MG63 (cell line): Measurements from ENCODE around the gene ALKBH2. TPM values are rescaled to one million over a fixed set of nuclear protein-coding genes. Genes with fewer than 3 reads are reported as not detected.

Source experiments
- DNase-seq: peaks from one replicate; pipeline ENCODE4 v3.0.0-alpha.2; 2020
- H3K27me3 ChIP-seq: fragments of 250-450 bp; sonication (Bioruptor Pico); 2 replicates; pipeline ENCODE4 v1.5.1; 2020; ENCODE audit warnings: mild to moderate bottlenecking, moderate library complexity
- H3K36me3 ChIP-seq: fragments of 250-450 bp; sonication (Bioruptor Pico); 2 replicates; pipeline ENCODE4 v1.5.1; 2020; ENCODE audit warnings: mild to moderate bottlenecking, moderate library complexity
- H3K4me3 ChIP-seq: fragments of 250-450 bp; sonication (Bioruptor Pico); 2 replicates; pipeline ENCODE4 v1.5.1; 2020; ENCODE audit warnings: mild to moderate bottlenecking, moderate library complexity
- H3K9me3 ChIP-seq: fragments of 250-450 bp; sonication (Bioruptor Pico); 2 replicates; pipeline ENCODE4 v1.5.1; 2020; ENCODE audit warnings: mild to moderate bottlenecking, moderate library complexity
- total RNA-seq: library from RNA; depleted of rRNA; stranded (reverse); fragments of >200 nt; shearing (Covaris generic); gene quantifications from 2 replicates; pipeline ENCODE4 v1.2.3, GENCODE V29; 2014; ENCODE audit warnings: low replicate concordance

ALKBH2 gene
- total RNA-seq, 1 experiment from 2014 or later: 54.9 TPM

DNA sequence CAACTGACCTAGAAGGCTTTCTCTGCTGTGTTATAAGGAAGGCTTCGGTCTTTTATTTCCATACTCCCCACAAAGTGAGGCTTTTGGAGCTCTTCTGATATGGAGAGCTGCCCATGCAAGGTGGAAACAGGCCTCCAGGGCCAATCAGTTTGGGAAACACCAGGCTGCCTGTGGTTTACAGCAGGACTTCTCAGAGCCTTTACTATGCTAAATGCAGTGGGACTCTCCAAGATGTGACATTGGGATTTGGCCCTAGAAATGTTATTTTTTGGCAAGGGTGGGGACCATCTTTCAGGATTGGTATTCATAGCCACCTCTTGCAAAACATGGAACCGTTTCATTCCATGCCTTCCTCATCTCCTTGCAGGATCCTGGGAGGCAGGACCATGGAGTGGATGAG lies 26.8 kb upstream of the ALKBH2 start:
- no peaks in the 10 kb centered on the region for H3K36me3 ChIP-seq
- no peak for DNase-seq

DNA sequence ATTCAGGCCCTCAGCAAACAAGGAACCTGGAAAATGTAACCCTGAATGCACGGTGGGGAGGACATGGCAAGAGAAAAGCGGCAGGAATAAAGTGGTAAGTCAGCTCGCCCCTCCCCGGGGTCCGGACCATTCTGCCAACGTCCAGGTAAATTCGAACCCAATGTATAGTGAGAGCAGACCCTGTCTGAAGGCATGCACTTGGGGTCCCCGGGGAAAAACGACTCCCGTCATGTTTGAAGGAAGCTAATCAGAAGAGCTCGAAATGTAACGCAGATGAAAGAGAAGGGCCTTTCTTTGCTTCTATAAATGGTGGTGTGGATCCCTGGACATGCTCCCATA lies 23.3 kb upstream of the ALKBH2 start:
- Histone ChIP-seq H3K9me3 (no peaks in the 10 kb centered on the region), H3K4me3 (no peak overlapping the region), H3K36me3 (no peaks in the 10 kb centered on the region; the same call in 1 of the 2 replicates), H3K27me3 (no peaks in the 10 kb centered on the region)
- no peak for DNase-seq

More for the DNA sequence above, 26.8 kb upstream of the ALKBH2 start:
- H3K9me3 ChIP-seq: no peaks in the 10 kb centered on the region
- no peaks in the 10 kb centered on the region for H3K27me3 ChIP-seq
- no peak overlapping the region for H3K4me3 ChIP-seq

DNA sequence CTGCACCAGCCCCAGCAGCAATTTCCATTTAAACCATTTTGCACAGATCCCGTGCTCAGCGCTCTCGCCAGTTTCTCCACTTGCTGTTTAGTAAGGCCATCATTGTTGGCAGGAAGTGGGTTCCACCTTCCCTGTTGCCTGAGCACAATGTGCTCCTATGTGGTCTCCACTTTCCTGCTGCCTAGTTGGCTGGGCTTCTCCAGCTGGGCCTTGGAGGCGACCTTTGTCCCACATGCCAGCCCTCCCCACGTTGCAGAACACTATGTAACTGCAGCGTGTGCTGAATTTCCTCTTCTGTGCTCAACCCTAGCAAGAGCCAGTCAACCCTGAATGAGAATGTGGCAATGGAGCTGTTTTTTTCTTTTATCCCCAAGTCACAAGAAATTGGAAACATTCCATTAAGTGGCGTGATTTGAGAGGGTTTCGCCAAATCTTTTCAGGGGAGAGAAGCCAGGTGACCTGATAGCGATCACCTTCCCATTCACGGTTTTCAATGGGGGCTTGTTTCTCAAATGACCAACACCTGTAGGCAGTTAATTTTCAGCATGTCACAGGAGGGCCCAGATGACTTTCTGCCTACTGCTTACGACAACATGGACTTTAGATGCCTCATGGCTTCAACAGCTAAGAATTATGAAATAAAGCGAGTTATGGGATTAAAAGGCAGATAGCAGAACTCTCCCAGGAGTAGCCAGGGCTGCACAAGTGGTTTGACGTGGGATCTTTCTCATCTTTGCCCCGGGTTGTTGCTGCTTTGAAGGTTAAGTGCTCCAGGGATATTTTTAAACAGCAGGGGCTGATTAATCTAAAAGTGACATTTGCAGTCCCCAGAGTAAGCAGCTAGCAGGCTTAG lies 22.7 kb upstream of the ALKBH2 start, which contains the start of gene ACACB:
ACACB (plus strand) TSS at position 830 of the 853 bp plus-strand sequence. CDS start 22,819 bp downstream, outside the sequence.
- no peak for DNase-seq
- Histone ChIP-seq H3K9me3 (no peaks in the 10 kb centered on the region), H3K36me3 (no peaks in the 10 kb centered on the region; the same call in 1 of the 2 replicates)

DNA sequence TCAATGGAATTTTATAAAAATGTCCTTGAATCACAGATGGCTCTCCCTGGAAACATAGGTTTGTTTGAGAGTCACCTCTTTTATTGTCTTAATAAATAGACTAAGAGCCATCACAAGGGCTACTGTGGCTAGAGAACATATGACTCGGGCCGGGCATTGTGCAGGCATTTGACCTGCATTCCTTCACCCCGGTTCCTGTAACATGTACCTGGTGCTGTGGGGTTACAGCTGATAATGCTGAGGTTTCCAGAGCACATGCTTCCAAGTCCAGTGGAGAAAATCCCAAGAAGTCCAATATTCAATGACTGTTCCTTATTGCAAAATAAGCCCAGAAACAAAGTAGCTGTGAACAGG lies 22.1 kb upstream of the ALKBH2 start:
- no peak for DNase-seq
- H3K27me3 ChIP-seq: no peaks in the 10 kb centered on the region
- no peaks in the 10 kb centered on the region; the same call in 1 of the 2 replicates for H3K36me3 ChIP-seq

More for the DNA sequence above, 22.7 kb upstream of the ALKBH2 start, which contains the start of gene ACACB:
- Histone ChIP-seq H3K27me3 (no peaks in the 10 kb centered on the region), H3K4me3 (no peak within 1 kb of the TSS)

DNA sequence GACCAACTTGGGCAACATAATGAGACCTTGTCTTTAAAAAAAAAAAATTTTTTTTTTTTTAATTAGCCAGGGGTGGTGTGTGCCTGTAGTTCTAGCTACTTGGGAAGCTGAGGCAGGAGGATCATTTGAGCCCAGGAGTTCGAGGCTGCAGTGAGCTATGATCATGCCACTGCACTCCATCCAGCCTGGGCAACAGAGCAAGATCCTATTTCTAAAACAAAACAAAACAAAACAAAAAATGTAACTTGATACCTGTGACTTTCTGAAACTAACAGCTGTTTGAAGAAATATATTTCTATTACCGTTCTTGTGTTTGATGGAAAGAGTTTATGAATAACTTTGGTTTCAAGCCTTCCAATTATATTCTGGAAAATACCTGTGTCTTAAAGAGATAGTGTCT lies 21.4 kb upstream of the ALKBH2 start:
- Histone ChIP-seq H3K27me3 (no peaks in the 10 kb centered on the region), H3K4me3 (no peak overlapping the region), H3K36me3 (no peaks in the 10 kb centered on the region; the same call in none of the 2 replicates), H3K9me3 (no peaks in the 10 kb centered on the region)
- no peak for DNase-seq

More for the DNA sequence above, 22.1 kb upstream of the ALKBH2 start:
- no peak overlapping the region for H3K4me3 ChIP-seq
- no peaks in the 10 kb centered on the region for H3K9me3 ChIP-seq

DNA sequence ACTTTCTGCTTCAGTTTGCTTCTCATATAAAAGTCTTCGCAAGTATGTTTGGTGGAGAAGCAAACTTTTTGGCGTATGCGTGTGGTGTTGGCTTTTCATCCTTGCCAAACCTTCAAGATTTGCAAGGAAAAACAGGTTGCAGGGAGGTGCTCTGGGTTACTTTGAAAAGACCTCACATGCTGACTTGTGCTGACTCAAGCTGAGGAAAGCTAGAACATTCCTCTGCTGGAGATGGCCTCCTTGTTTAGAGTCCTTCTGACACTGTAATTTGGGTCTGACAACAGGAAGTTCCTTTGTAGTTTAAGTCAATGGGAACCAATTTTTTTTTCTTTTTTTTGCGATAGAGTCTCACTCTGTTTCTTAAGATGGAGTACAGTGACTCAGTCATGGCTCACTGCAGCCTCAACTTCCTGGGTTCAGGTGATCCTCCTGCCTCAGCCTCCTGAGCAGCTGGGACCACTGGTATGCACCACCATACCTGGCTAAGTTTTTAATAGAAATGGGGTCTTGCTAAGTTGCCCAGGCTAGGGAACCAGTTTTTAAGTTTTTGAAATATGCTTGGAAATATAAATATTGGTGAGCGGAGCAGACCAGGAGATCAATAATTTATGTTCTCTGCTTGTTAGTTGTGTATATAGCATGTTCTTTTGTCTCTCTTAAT lies 20.5 kb upstream of the ALKBH2 start:
- no peak for DNase-seq
- Histone ChIP-seq H3K4me3 (no peak overlapping the region), H3K9me3 (no peaks in the 10 kb centered on the region), H3K36me3 (peaks cover 3% of the 10 kb centered on the region), H3K27me3 (no peaks in the 10 kb centered on the region)

DNA sequence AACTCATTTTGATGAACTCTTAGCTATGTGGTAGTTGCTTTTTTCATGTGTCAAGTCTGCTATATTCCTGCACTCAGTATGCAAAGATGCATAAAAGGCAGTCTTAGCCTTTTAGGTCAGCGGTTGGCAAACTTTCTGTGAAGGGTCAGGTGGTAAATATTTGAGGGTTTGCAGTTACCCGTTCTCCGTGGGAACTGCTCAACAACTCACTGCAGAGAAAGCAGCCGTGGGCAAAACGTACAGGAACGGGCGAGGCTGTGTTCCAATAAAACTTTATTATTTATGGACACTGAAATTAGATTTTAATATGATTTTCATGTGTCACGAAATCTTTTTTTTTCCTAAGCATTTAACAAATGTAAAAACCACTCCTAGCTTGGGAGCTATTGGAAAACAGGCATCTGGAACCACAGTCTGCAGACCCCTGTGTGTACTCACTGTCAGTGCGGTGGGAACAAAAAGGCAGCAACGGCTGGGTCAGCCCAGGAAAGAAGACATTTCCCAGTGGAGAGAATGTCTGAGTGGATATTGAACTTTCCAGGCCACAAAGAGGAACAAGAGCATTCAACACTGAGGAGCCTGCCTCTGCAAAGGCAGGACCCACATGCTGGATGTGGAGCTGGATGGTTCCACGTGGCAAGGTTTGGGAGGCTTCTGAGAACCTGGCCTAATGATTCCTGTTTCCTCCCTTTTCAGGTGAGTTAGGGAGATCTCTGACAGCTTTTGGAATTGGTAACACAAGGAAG lies 19.6 kb upstream of the ALKBH2 start:
- H3K9me3 ChIP-seq: no peaks in the 10 kb centered on the region
- H3K36me3 ChIP-seq: peaks cover 10% of the 10 kb centered on the region
- no peaks in the 10 kb centered on the region for H3K27me3 ChIP-seq
- no peak for DNase-seq
- H3K4me3 ChIP-seq: no peak overlapping the region

DNA sequence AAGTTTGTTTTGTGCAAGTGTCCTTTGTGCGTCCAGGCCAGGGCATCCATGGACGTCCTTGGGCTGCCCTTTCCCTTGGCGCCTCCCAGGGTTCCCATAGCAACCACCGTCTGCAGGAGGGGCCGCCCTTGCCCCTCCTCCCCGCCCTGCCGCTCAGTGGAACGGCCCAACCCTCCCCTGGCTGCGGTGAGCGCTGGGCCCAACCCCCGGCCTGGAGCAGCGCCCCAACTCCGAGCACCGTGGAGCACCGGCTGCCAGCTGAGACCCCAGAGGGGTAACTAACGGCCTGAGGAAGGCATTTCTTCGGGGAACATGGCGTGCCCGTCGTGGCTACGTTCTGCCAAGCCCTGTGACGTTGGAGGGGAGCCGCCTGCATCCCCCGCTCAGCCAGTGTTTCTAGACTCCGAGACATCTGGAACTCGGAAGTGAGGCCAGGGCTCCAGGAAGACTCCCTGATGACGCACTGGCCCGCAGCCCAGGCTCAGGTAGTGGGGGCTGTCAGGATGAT lies 17.8 kb upstream of the ALKBH2 start:
- DNase-seq: no peak
- H3K36me3 ChIP-seq: peaks cover 23% of the 10 kb centered on the region
- no peaks in the 10 kb centered on the region for H3K9me3 ChIP-seq
- no peaks in the 10 kb centered on the region for H3K27me3 ChIP-seq
- no peak overlapping the region for H3K4me3 ChIP-seq

DNA sequence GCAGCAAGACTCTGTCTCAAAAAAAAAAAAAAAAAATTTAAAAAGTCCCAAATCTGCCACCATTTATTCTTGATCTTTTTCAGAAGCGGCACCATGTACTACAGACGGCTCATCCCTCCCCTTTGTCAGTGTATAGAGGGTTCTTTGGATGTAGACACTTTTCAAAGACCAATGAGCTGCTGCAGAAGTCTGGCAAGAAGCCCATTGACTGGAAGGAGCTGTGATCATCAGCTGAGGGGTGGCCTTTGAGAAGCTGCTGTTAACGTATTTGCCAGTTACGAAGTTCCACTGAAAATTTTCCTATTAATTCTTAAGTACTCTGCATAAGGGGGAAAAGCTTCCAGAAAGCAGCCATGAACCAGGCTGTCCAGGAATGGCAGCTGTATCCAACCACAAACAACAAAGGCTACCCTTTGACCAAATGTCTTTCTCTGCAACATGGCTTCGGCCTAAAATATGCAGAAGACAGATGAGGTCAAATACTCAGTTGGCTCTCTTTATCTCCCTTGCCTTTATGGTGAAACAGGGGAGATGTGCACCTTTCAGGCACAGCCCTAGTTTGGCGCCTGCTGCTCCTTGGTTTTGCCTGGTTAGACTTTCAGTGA lies 16.6 kb upstream of the ALKBH2 start:
- H3K4me3 ChIP-seq: no peak overlapping the region
- DNase-seq: no peak
- H3K9me3 ChIP-seq: no peaks in the 10 kb centered on the region
- no peaks in the 10 kb centered on the region for H3K27me3 ChIP-seq
- H3K36me3 ChIP-seq: peaks cover 33% of the 10 kb centered on the region

DNA sequence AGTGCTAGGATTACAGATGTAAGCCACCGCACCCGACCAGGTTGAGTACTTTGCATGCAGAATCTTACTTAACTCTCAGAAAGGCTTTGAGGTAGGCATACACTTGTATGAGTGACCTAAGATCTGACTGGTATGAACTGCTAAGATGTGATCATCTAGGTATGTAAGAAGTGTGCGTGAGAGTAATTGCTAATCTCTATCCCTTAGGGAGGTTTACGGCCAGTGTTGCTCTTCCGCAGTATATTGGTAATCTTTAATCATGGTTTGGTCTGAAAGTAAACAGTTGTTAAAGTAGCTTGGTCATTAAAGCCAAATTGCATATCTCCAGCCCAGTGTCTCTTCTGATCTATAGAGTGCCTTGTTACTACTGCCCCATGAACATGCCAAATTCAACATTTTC lies 11.9 kb upstream of the ALKBH2 start:
- H3K36me3 ChIP-seq: peaks cover 70% of the 10 kb centered on the region
- no peak for DNase-seq
- H3K4me3 ChIP-seq: no peak overlapping the region
- H3K27me3 ChIP-seq: no peaks in the 10 kb centered on the region
- no peaks in the 10 kb centered on the region for H3K9me3 ChIP-seq

DNA sequence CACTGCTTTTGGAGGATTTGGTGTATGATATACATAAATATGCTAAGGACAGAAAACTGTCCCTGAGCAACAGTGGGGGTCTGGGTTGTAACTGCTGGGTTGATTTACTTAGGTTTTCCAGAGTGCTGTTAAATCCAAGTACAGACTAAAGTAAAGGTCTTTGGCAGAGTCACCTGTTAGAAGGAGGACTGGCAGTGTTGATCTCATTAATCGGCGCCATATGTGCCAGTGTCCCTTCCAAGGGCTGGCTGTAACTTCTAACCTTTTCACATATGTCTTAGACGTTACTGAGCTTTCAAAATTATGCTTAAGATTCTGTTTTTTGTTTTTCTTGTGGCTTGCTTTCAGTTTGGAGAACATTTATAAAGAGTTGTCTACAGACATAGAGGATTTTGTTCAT lies 9.2 kb upstream of the ALKBH2 start:
- peaks cover 76% of the 10 kb centered on the region for H3K36me3 ChIP-seq

DNA sequence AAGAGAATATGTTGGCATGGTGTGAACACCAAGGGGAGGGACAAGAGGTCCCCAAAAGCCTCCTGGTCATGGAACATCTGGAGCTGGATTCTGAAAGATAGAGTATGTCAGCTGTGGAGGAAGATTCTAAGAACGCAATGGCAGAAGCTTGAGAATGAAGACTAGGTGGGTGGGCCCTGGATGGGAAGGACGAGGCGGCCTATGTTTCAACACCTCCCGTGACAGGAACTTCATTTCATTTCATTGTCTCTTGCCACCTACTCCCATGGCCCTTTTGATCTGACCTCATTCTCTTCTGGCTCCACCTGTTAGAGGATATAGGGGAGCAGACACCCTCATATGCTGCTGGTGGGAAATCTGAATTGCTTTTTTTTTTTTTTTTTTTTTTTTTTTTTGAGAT lies 7.5 kb upstream of the ALKBH2 start:
- no peaks in the 10 kb centered on the region for H3K27me3 ChIP-seq
- H3K36me3 ChIP-seq: peaks cover 63% of the 10 kb centered on the region
- no peak for DNase-seq
- no peaks in the 10 kb centered on the region for H3K9me3 ChIP-seq
- H3K4me3 ChIP-seq: no peak overlapping the region

More for the DNA sequence above, 9.2 kb upstream of the ALKBH2 start:
- Histone ChIP-seq H3K4me3 (no peak overlapping the region), H3K9me3 (no peaks in the 10 kb centered on the region), H3K27me3 (no peaks in the 10 kb centered on the region)
- no peak for DNase-seq

DNA sequence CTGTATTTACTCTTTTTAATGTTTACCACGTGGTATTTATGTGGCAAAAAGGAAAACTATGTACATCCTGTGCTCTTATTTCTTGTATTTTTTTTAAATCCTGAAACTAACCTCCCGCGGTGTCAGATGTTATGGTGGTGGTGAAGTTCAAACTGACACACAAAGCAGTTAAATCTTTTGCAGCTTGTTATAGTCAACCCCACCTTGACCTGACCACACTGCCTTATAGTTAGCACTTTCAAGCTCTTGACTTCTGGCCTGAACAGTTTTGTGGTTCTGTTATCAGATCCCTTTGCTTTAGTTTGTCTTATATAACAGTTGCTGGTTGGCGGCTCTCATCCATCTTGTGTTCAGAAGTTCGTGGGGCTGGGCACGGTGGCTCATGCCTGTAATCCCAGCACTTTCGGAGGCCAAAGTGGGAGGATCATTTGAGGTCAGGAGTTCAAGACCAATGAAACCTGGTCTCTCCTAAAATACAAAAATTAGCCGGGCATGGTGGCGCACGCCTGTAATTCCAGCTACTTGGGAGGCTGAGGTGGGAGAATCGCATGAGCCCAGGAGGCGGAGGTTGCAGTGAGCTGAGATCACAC lies 6.3 kb upstream of the ALKBH2 start:
- Histone ChIP-seq H3K4me3 (peak overlapping the region; percentile 90), H3K36me3 (peaks cover 53% of the 10 kb centered on the region), H3K27me3 (no peaks in the 10 kb centered on the region), H3K9me3 (no peaks in the 10 kb centered on the region)
- no peak for DNase-seq

DNA sequence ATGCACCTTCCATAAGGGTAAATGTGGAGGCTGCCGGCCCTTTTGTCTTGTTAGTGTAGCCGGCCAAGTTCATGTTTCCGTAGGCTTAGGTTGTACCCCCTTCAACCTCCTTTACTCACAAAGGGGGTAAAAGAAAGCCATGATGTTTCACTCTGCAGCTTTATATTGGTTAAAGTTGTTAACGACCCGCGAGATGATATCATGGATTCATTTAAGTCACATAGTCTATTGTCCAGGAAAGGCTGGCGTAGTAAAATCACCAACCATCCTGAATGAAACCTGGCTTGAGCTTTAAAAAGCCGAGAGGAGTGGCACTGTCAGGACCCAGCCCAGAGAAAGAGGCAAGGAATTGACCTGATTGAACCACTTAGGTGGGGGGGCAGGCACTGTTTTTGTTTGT lies 5.4 kb upstream of the ALKBH2 start:
- Histone ChIP-seq H3K27me3 (no peaks in the 10 kb centered on the region), H3K36me3 (peaks cover 47% of the 10 kb centered on the region), H3K4me3 (peak overlapping the region; percentile 90), H3K9me3 (no peaks in the 10 kb centered on the region)
- DNase-seq: no peak

DNA sequence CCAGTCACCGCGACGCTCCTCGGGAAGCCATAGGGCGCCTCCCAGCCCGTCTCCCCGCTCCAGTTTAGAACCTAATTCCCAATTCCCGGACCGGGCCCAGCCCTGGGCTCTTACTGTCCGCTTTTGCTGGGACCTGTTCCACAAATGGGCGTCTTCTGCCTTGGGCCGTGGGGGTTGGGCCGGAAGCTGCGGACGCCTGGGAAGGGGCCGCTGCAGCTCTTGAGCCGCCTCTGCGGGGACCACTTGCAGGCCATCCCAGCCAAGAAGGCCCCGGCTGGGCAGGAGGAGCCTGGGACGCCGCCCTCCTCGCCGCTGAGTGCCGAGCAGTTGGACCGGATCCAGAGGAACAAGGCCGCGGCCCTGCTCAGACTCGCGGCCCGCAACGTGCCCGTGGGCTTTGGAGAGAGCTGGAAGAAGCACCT lies 4.9 kb upstream of the ALKBH2 start:
- Histone ChIP-seq H3K27me3 (no peaks in the 10 kb centered on the region), H3K9me3 (no peaks in the 10 kb centered on the region), H3K36me3 (peaks cover 43% of the 10 kb centered on the region), H3K4me3 (peak overlapping the region; percentile 90)
- peak; percentile 51 for DNase-seq
